PC-3 (cell line): Measurements from ENCODE around the gene MPP1. TPM values are rescaled to one million over a fixed set of nuclear protein-coding genes. Genes with fewer than 3 reads are reported as not detected.

ENCODE experiments used
- ATAC-seq: fragments of 200-7000 bp; cut with Tn5 transposase; 2 replicates; pipeline ENCODE4 v1.9.1; 2020; ENCODE audit warnings: mild to moderate bottlenecking, moderate library complexity
- BruUV-seq: library from RNA; stranded (reverse); fragments of 400-500 nt; replicated peaks from 2 replicates; lab custom pipeline; 2021; lab: Mats Ljungman, UMichigan
- CTCF ChIA-PET: fragments of 300-600 bp; sonication (Branson Sonifier 250); formaldehyde crosslinking; loops from one replicate; lab custom pipeline; 2022; ENCODE audit warnings: antibody characterized with exemption; lab: Charles Lee
- POLR2A ChIA-PET: fragments of 300-600 bp; sonication (Branson Sonifier 250); formaldehyde crosslinking; loops from one replicate; lab custom pipeline; 2022; ENCODE audit warnings: antibody characterized with exemption; ENCODE audit not compliant: unreplicated experiment; lab: Charles Lee
- DNase-seq: peaks from one replicate; pipeline ENCODE4 v3.0.0-alpha.2; 2015
- H2AFZ ChIP-seq: fragments of 300-600 bp; sonication (generic); 2 replicates; pipeline ENCODE4 v1.6.0; 2016; ENCODE audit warnings: antibody characterized with exemption, low read length
- H3F3A ChIP-seq: fragments of 300-600 bp; sonication (generic); one replicate; pipeline ENCODE4 v1.6.0; 2017; ENCODE audit warnings: antibody characterized with exemption, low read length, control low read depth, mild to moderate bottlenecking; ENCODE audit not compliant: unreplicated experiment
- H3K27ac ChIP-seq: fragments of 300-600 bp; sonication (generic); 2 replicates; pipeline ENCODE4 v1.5.1; 2016; ENCODE audit warnings: mild to moderate bottlenecking, low read length
- H3K27me3 ChIP-seq: fragments of 300-600 bp; sonication (generic); 2 replicates; pipeline ENCODE4 v1.6.1; 2016; ENCODE audit warnings: low read length, mixed read lengths
- H3K36me3 ChIP-seq: fragments of 300-600 bp; sonication (generic); 2 replicates; pipeline ENCODE4 v1.6.1; 2016; ENCODE audit warnings: low read depth, mixed run types, low read length, mixed read lengths
- H3K4me1 ChIP-seq: fragments of 300-600 bp; sonication (generic); 2 replicates; pipeline ENCODE4 v1.5.1; 2016; ENCODE audit warnings: low read length; ENCODE audit not compliant: insufficient read depth
- H3K4me2 ChIP-seq: fragments of 300-600 bp; sonication (generic); 2 replicates; pipeline ENCODE4 v1.6.0; 2016; ENCODE audit warnings: low read length
- H3K4me3 ChIP-seq: fragments of 300-600 bp; sonication (generic); 2 replicates; pipeline ENCODE4 v1.5.1; 2016; ENCODE audit warnings: mild to moderate bottlenecking, low read length, mixed read lengths
- H3K79me2 ChIP-seq: fragments of 300-600 bp; sonication (generic); 2 replicates; pipeline ENCODE4 v1.6.1; 2017; ENCODE audit warnings: low read length, mixed read lengths
- H3K9ac ChIP-seq: fragments of 300-600 bp; sonication (generic); 2 replicates; pipeline ENCODE4 v1.6.0; 2016; ENCODE audit warnings: mild to moderate bottlenecking, low read length
- H3K9me2 ChIP-seq: fragments of 300-600 bp; sonication (generic); replicated peaks from 2 replicates; pipeline ENCODE4 v1.6.1; 2016; ENCODE audit warnings: mixed run types, low read length, mixed read lengths
- H3K9me3 ChIP-seq: fragments of 300-600 bp; sonication (generic); 2 replicates; pipeline ENCODE4 v1.6.1; 2016; ENCODE audit warnings: low read length, mixed read lengths
- H4K20me1 ChIP-seq: fragments of 300-600 bp; sonication (generic); 2 replicates; pipeline ENCODE4 v1.6.1; 2016; ENCODE audit warnings: low read length, mixed read lengths
- EZH2 ChIP-seq: fragments of 300-600 bp; sonication (generic); IDR thresholded peaks from one replicate; pipeline ENCODE4 v1.6.1; 2017; ENCODE audit warnings: antibody characterized with exemption, mild to moderate bottlenecking, low read length; ENCODE audit not compliant: unreplicated experiment
- EZH2phosphoT487 ChIP-seq: fragments of 300-600 bp; sonication (generic); IDR thresholded peaks from 2 replicates; pipeline ENCODE4 v1.6.1; 2018; ENCODE audit warnings: mild to moderate bottlenecking, antibody characterized with exemption, low read length, borderline replicate concordance
- intact Hi-C: fragments of 100-400 bp; cut with micrococcal nuclease; formaldehyde crosslinking; loops from 2 replicates; pipeline ENCODE4 v1.9.0; 2023
- total RNA-seq: library from RNA; depleted of rRNA; stranded (reverse); fragments of >200 nt; gene quantifications from 2 replicates; pipeline ENCODE4 v1.2.3, GENCODE V29; 2014
- TF ChIP-seq, protein P1 (sequence below): fragments of 300-600 bp; sonication (generic); conservative IDR thresholded peaks from 2 replicates; pipeline ENCODE4 v1.5.1; 2017; ENCODE audit warnings: antibody characterized with exemption, low read depth, mild to moderate bottlenecking, low read length

MPP1 gene
- total RNA-seq, 1 experiment from 2014 or later: 18.8 TPM

- ChIA-PET POLR2A (interaction anchor here (1.0 kb wide), 1 partner anchor 272 kb away, joined by 3 read pairs; the partner anchor contains the start of gene SLC10A3), CTCF (no interaction called here)
- no peaks in the 10 kb centered on the region for H3K9me2 ChIP-seq
- no peak for DNase-seq
- no peak for ATAC-seq
- peak overlapping the region; percentile 47 for H3K27ac ChIP-seq
- H3F3A ChIP-seq: no peaks in the 10 kb centered on the region
- peak overlapping the region; percentile 75 for H2AFZ ChIP-seq
- intact Hi-C loops: loop anchor here (5.0 kb wide), 1 partner anchor 45 kb away; the partner anchor contains the start of gene MPP1
- H3K4me3 ChIP-seq: peak overlapping the region; percentile 93
- TF ChIP-seq, protein P1, sequence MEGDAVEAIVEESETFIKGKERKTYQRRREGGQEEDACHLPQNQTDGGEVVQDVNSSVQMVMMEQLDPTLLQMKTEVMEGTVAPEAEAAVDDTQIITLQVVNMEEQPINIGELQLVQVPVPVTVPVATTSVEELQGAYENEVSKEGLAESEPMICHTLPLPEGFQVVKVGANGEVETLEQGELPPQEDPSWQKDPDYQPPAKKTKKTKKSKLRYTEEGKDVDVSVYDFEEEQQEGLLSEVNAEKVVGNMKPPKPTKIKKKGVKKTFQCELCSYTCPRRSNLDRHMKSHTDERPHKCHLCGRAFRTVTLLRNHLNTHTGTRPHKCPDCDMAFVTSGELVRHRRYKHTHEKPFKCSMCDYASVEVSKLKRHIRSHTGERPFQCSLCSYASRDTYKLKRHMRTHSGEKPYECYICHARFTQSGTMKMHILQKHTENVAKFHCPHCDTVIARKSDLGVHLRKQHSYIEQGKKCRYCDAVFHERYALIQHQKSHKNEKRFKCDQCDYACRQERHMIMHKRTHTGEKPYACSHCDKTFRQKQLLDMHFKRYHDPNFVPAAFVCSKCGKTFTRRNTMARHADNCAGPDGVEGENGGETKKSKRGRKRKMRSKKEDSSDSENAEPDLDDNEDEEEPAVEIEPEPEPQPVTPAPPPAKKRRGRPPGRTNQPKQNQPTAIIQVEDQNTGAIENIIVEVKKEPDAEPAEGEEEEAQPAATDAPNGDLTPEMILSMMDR: no peak
- TF ChIP-seq EZH2phosphoT487: no peak
- TF ChIP-seq EZH2: no peak
- peaks cover 44% of the 10 kb centered on the region for H3K79me2 ChIP-seq
- peaks cover 26% of the 10 kb centered on the region for H3K36me3 ChIP-seq
- no peaks in the 10 kb centered on the region for H3K27me3 ChIP-seq
- peak overlapping the region; percentile 82 for H3K4me2 ChIP-seq
- BruUV-seq: TSS peak; percentile 98
- H4K20me1 ChIP-seq: peaks cover 24% of the 10 kb centered on the region
- H3K4me1 ChIP-seq: peaks cover 8% of the 10 kb centered on the region
- H3K9me3 ChIP-seq: no peaks in the 10 kb centered on the region
- peak overlapping the region; percentile 66 for H3K9ac ChIP-seq
Observed at GRCh38 chrX:154761977-154762536, 43.2 kb downstream of the MPP1 start.

- no peak for DNase-seq
- H3F3A ChIP-seq: no peaks in the 10 kb centered on the region
- H3K79me2 ChIP-seq: peaks cover 10% of the 10 kb centered on the region
- no peak overlapping the region for H3K4me3 ChIP-seq
- no peak overlapping the region for H2AFZ ChIP-seq
- H3K9me2 ChIP-seq: no peaks in the 10 kb centered on the region
- H3K9me3 ChIP-seq: no peaks in the 10 kb centered on the region
- ChIA-PET POLR2A (no interaction called here), CTCF (no interaction called here)
- H3K27ac ChIP-seq: no peak overlapping the region
- no peak overlapping the region for H3K9ac ChIP-seq
- intact Hi-C loops: no loop called here
- no TSS peak for BruUV-seq
- peaks cover 8% of the 10 kb centered on the region for H3K4me1 ChIP-seq
- no peak overlapping the region for H3K4me2 ChIP-seq
- TF ChIP-seq EZH2 (no peak), EZH2phosphoT487 (no peak)
- TF ChIP-seq, protein P1: no peak
- H3K27me3 ChIP-seq: no peaks in the 10 kb centered on the region
- H4K20me1 ChIP-seq: no peaks in the 10 kb centered on the region
- no peak for ATAC-seq
- H3K36me3 ChIP-seq: no peaks in the 10 kb centered on the region
Observed at GRCh38 chrX:154758696-154759095, 46.6 kb downstream of the MPP1 start.

DNA sequence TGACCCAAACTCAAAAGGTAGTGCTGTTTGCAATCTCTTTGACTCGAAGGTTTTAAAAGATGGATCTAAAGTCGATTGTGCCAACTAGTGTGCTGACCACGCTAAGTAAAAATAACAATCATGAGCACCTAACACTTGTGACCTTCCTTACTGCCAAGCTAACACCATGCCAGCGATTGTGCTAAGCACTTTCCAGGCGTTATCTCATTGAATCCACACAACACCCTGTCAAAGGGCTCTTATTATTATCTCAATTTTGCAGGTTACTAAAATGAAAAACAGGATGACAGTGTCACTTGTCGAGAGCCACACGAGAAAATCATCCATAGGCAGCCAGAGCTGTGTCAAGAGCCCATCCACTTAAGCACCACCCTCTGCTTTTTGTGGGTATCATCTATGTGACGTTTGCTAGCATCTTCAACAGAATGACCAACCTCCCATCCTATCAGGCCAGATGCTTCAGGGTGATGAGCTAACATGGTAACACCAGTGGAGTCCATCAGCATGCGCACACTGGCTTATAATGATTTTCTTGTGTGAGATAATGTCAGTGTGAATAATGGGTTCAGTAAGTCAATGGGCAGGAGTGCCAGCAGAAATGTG lies 53.5 kb downstream of the MPP1 start:
- intact Hi-C loops: no loop called here
- H3K27me3 ChIP-seq: peaks cover 30% of the 10 kb centered on the region
- H2AFZ ChIP-seq: no peak overlapping the region
- ChIA-PET CTCF (no interaction called here), POLR2A (no interaction called here)
- H3K36me3 ChIP-seq: no peaks in the 10 kb centered on the region
- H3K27ac ChIP-seq: no peak overlapping the region
- ATAC-seq (no peak), DNase-seq (no peak)
- no peak overlapping the region for H3K4me3 ChIP-seq
- TF ChIP-seq EZH2phosphoT487: no peak
- TF ChIP-seq, protein P1: no peak
- TF ChIP-seq EZH2: no peak
- H3K79me2 ChIP-seq: no peaks in the 10 kb centered on the region
- H3K4me2 ChIP-seq: no peak overlapping the region
- H4K20me1 ChIP-seq: no peaks in the 10 kb centered on the region
- no peaks in the 10 kb centered on the region for H3K9me2 ChIP-seq
- H3K4me1 ChIP-seq: peaks cover 7% of the 10 kb centered on the region; the same call in 1 of the 2 replicates
- H3K9ac ChIP-seq: no peak overlapping the region
- H3K9me3 ChIP-seq: no peaks in the 10 kb centered on the region
- H3F3A ChIP-seq: no peaks in the 10 kb centered on the region
- BruUV-seq: no TSS peak
